Dedifferentiated amniotic fluid mesenchymal stem cell (primary cell): ENCODE measurements around the gene ITGAE.
A peak's percentile ranks its signal among the peaks of the same experiment; 100 is the strongest.

Experiments
- DNase-seq: peaks from one replicate; pipeline ENCODE4 v3.0.0-alpha.2; 2016; ENCODE audit errors: extremely low spot score

Gene ITGAE

DNA sequence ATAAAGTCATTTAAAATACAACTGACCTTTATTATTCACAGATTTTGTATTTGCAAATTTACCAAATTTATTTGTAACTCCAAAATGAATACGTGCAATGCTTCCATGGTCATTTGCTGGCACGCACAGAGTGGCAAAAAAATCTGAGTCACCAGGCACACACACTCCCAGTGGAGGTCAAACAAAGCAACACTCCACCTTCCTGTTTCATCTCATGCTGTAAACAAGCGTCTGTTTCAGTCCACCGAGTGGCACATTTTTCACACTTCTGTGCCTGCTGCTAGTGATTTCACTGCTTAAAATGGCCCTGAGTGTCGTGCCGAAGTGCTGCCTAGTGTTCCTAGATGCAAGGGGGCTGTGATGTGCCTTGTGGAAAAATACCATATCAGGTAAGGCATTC lies 17.8 kb upstream of the ITGAE start:
- no peak for DNase-seq

DNA sequence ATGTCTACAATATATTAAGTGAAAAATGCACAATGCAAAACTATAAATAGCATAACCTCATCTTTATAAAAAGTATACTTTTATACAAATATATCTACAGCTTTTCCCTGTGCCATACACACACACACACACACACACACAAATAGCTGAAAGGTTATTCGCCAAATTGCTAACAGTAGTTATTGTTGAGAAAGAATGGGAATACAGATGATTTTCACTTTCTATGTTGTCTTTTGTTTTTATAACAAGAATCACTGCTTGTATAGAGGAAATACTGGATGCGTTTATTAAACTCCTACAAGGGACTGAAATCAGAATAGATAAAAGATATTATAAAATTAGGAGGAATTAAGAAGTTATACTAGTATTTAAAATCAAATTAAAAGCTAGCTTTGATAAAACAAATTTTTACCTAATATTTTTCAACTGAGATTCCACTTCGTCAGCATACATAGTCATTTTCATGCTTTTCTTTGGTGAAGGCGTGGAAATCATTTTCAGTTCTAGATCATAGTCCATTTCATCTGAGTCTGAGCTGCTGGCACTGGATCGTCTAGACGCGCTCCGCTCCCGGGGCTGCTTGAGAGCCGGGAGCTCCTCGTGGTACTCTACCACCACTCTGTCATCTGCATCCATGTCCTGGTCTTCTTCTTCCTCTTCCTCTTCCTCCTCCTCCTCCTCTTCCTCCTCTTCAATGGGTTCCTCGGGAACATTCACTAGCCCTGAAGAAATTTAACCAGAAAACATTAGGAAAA lies 17.0 kb upstream of the ITGAE start:
- no peak for DNase-seq

DNA sequence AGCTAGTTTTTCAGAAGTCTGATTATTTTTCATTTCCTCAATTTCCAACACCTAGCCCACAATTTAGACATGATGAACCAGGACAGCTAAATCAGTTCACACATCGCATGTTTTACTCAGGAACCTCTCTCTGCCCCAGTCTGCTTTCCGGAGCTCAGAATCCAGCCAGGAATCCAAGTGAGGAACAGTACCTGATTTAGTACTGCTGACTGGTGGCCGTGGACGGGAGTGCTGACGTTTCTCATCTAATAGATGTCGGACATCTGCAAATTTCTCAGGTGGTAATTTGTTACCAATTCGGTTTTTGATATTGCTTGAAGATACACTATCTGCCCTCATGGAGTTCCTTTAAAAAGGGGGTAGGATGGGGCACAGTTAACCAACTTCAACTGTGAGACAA lies 14.9 kb upstream of the ITGAE start:
- no peak for DNase-seq

DNA sequence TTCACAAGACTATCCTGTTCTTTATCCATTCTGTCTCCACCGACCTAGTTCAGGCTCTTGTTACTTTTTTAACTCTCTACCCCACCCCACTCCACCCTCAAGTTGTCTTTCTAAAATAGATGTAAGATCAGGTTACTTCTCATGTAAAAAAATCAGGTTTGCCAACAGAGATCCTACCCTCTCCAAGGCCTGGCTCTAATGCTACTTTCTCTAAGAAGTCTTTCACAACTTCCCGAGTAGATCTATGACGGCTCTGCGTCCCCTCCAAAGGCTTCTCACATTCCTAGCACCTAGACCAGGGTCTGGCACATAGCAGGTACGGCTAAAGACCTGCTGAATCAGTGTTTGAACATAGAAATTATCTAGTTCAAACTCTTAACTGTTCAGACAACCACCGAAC lies 14.1 kb upstream of the ITGAE start:
- DNase-seq: no peak

DNA sequence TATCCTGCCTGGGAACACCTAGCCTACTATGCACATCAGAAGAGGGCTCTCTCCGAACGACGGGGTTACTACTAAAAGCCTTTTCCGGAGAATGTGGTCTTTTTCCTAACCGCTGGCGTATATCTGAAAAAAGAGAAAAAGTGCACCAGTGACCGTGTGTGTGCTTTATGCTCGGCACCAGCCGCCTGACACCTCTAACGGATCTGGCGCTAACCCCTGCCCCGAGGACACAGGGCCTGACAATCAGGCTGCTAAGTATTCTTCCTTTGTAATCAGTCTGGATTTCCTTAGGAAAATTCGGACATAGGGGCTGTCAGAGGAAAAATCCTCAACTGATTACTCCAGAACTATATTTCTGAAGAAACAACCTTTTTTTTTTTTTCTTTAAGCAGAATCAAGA lies 13.4 kb upstream of the ITGAE start:
- DNase-seq: no peak

DNA sequence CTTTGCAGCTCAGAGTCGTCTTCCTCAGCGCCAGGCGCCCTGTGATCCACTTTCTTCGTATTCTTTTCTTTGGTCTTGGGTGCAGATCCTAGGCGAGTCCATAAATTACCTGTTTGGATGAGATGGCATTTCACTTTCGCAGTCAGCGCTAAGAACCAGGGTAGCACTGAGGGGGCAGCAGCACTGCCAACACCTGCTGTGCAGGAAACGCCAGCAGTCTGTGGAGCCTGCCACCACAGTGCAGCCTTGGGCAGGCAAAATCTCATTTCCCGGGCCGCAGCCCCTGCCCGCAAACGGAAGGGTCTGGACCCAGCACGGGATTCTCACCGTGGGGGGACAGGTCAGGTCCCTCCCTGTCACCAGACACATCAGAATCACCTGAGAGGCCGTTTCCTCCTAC lies 12.2 kb upstream of the ITGAE start:
- no peak for DNase-seq

DNA sequence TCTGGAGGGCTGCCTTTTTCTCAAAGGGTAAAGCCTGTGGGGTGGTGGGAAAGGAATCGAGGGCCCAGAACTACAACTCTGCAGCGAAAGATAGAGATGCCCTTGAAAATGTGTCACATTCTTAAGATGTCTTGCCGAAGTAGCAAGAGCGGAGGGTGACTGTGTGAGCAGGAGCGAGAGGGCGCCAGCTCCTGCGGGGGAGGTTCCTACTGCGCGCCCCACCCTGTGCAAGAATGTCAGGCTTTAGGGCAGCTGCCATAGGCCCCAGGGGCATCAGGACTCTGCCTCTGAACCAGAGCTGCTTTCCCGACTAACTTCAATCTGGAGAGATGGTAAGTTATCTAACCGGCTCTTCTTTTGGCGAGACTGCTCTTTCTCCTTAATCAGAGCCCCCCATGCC lies 11.8 kb upstream of the ITGAE start:
- DNase-seq: no peak

DNA sequence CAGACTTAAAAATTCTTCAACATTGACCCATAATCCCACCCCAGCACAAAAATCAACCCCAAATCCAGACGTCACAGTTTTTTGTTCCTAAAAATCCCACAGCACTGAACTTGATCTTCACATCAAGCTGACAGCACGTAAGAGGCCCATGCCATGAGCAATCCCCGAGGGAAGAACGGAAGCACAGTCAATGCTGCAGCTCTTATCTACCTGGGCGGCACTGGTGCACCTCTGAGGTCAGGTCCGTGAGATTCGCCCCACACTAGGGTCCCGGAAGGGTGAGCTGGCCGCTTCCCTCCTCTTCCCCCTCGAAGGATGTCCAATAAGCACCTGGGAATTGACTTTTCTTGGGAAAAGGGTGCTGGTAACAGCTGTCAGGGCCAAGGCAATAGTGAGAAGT lies 11.3 kb upstream of the ITGAE start:
- no peak for DNase-seq

DNA sequence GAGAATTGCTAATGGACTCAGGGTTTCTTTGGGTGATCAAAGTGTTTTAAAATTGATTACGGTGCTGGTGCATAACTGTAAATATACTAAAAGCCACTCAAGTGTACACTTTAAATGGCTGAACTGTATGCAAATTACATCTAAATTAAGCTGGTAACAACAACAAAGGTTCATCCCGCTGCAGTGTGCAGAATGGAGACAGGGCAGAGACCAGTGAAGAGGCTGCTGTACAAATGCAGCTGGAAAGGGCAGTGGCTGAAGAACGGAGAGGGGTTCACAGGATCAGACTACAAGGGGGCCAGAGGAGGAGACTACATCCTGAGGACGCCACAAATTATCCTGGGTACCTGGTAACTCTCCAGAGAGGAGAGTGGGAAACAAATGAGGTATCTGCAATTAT lies 9.0 kb upstream of the ITGAE start:
- no peak for DNase-seq

DNA sequence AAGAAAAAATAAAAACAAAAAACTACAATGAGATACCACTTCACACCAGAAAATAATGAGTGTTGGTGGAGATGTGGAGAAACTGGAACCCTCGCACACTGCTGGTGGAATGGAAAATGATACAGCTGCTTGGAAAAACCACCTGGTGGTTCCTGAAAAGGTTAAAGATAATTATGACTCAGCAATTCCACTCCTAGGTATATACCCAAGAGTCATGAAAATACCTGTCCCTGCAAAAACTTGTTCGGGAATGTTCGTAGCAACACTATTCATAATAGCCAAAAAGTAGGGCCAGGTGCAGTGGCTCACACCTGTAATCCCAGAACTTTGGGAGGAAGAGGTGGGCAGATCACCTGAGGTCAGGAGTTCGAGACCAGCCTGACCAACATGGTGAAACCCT lies 8.1 kb upstream of the ITGAE start:
- no peak for DNase-seq

DNA sequence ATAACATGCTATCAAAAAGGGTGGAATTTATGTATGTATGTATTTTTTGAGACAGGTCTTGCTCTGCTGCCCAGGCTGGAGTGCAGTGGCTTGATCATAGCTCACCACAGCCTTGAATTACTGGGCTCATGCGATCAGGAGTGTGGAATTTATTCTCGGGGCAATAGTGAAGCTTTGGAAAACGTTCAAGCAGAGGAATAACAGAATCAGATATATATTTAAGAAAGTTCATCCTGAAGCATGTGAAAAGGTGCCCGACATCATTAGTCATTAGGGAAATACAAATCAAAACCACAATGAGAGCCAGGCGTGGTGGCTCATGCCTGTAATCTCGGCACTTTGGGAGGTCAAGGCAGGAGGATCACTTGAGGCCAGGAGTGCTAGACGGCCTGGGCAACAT lies 7.7 kb upstream of the ITGAE start:
- DNase-seq: no peak

DNA sequence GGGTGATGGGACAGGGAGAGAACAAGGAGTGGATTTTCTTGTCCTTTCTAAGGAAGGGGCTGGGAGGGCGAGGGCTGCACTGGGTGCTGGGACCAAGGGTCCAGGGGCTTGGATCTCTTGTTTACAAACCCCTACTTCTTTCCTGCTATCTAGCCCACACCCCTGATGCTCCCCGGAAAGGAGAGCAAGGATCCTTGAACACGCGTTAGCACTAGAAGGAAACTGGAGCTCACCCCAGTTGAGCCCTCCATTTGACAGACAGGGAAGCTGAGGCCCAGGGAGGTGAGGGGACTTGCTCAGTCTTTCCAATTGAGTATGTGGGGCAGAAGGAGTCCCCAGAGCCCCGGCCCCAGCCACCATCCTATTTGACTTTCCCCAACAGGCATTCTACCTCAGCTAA lies 4.6 kb upstream of the ITGAE start:
- DNase-seq: no peak

DNA sequence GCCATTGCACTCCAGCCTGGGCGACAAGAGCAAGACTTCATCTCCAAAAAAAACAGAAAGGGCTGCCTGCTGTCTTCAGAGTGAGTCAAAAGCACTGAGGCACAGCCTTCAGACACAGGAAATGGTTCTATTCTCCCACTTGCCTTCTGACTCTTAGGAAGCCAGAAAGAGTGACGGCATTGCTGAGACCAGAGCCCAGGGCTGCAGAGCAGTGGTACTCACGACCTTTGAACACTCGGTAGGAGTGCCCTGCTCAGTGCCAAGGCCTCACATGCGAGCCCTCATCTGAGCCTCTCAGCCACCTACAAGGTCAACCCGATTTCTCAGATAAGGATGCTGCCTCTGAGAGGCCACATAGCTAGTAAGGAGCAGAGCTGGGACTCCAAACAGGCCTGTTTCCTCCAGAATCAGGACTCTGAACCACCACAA lies 3.5 kb upstream of the ITGAE start:
- DNase-seq: no peak

DNA sequence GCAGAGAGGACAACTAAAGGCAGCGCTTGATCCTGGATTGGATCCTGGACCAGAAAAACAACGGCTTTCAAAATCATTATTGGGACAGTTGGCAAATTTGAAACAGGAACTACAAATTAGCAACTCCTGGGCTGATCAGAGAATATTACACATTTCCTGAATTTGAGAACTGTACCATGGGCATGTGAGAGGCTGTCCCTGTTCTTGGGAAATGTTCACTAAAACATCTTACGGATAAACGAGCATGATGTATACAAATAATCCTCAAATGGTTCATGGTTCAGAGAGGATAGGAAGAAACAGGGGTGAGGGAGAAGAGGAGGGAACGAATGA lies 2.3 kb upstream of the ITGAE start:
- no peak for DNase-seq

DNA sequence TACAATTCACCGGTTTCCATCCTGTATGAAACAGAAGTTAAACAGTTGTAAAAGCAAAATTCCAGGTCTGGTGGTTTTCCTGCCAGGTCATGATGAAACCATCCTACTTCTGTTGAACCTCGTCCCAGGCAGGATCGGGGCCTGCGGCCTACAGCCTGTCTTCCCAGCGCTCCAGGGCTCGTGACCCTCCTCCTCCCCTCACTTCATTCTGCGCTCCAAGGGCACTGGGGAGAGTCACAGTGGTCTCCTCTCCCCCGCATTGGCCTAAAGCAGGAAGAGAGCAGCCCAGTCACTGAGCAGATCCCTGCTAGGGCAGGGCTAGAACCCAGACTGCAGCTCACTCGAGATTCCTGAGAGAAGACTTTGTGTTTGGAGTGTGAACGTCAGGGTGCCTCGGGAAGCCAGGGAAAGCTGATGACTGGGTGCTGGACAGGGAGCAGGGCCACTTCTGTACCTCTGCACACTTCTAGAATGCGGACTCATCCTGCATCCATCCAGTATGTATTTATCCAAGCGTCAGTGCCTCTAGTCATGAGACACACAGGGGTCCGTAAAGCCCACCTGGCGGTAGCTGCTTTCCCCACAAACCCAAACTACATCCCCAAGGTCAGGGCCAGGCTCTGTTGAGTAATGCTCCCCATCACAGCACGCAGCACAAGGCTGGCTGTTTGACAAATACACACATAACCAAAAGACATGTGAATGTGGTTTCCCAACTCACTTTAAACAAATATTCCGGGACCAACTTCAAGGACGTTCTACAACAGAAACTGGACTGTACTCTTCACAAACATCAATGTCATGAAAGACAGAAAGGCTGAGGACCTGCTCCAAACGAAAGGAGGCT lies 1.7 kb upstream of the ITGAE start:
- peak; percentile 47 for DNase-seq

DNA sequence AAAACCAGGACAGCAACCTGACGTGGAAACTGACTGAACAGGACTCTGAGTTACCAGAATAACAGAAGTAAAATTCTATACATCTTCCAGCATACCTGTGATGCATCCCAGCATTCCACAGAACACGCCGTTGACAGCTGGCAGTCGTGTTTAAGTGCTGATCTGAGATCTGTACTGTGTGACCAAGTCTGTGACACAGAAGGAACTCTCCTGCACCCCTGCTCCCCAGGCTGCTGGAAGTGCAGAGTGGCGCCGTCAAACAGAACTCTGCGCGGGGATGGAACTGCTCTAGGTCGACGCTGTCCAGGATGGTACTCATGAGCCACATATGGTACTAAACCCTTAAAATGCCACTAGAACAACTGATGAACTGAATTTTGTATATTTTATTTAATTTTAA lies 804 bp upstream of the ITGAE start:
- no peak for DNase-seq

DNA sequence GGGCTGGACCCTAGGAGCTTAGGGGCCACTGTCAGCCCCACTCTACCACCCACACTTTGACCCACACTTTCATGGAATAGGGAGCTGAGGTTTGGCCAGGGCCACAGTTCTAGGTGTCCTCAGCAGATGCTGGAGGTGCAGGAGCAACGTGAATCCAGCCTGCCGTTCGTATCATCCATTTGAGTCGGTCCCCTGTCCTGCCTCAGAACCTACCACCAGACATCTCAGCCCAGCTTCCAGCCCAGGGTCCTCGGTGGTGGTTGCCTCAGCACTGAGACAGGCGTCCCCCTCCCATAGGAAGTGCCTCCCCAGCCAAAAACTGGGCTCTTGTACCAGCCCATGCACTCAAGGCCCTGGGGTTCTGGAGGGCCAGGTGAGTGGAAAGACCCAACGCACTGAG lies 359 bp upstream of the ITGAE start:
- DNase-seq: no peak

DNA sequence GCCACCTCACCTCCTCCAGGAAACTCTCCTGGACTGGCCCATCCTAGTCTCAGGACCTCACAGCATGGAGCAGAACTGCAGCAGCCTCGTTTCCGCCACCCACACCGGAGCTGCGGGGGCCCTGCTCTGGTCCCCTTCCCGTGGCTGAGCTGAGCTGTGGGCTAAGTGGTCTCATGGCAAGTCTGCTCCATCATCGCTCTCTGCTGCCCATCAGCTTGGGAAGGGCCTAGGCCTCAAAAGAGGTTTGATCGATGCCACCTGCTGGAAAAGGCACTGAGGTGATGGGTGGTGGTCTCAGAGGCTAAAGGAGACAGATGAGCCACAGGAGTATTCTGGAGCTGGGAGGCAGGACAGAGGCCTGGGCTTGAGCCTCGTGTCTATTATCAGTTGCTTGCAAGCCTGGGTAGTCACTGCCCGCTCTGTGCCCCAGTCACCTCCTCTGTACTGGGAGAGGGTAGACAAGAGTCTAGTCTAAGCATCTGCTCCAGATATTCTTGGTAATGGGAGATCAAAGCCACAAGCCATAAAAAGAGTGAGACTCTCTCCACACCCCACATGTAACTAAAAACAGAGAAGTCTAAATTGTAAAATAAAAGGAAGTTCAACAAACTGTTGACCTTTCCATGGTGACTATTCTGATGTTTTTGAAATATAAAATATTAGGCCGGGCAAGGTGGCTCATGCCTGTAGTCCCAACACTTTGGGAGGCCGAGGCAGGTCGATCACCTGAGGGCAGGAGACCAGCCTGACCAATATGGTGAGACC lies 1.6 kb downstream of the ITGAE start:
- no peak for DNase-seq

DNA sequence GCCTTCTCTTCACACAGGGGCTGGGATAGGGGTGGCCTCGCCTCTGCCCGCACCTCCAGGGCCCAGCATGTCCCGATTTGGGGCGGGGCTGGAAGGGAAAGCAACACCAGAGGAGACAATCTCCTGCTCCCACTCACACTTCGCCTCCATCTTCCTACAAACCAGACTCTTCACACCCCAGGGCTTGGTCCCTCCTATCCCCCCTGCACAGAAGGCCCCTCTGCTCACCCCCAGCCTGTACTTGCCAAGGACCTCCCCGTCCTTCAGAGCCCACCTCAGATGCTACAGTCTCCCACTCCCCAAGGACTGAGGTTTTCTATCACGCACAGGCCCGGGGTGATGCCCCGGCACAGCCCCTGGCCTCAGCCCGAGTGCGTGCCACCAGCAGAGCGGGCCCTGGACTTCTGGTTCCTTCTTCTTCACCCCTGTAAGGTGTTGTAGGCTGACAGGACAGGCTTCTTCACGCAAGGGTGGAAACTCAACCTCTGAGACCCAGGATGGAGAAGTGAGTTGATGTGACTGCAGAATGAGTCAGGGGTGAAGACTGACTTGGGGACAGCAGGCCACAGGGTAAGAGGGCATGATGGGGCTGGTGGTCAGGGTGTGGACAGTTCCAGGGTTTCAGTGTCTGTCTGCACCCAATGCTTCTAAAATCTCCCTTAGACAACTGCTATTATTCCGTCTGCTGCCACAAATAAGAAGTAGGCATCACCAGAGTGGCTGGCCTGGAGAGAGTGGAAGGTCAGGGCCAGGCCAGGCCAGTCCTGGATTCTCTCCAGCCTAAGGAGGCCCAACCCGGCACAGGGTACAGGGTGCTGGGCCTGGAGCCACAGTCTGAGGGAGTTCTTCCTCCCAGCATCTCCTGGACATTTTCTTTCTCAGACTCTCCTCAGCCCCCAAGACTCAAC lies 2.5 kb downstream of the ITGAE start:
- no peak for DNase-seq

DNA sequence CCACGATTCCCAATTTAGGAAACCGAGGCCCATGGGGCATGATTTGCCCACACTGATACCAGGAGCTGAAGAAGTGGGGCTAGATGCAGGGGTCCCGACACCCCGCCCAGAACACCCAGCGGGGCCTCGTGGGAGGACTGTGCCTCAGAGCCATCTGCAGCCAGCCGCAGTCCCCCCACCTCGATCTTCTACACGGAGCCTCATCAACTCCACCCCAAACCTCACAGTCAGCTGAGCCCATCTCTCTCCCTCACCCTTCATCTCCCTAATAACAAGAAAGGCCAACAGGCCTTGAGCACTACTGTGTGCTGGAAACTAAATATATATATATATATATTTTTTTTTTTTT lies 4.2 kb downstream of the ITGAE start:
- DNase-seq: no peak

DNA sequence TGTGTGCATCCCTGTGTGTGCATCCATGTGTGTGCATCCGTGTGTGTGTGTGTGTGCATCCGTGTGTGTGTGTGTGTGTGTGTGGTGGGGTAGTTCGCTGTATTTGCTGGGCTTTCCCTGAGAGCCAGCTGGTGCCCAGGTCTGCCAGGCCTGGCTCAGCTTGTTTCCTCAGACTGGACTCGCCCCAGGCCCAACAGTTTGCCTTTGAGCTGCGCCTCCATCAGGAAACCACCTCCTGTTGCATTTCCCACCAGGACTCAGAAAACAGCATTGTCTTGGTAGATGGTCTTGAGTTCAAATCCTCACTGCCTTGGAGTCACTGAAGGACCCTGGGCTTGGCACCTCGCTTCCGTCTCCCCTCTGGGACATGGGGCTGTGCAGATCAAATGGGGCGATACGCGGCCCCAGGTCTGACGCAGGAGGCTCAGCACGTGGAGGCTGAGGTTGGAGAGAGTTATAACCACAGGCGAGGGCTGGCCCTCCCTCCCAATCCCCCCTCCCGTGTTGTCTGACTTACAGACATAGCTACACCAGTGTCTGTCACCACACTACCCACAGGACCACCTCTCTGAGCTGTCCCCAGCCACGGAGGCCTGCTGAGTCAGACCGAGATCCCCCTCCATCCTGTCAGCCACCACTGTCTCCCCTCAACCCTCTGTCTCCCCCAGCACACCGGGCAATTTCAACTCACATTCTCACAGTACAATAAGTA lies 4.7 kb downstream of the ITGAE start:
- no peak for DNase-seq
